HTR-8/SVneo (cell line): Measurements from ENCODE around the gene MAML3.
A peak's percentile ranks its signal among the peaks of the same experiment; 100 is the strongest.

Experiments
- DNase-seq: peaks from one replicate; pipeline ENCODE4 v3.0.0; 2011; ENCODE audit warnings: low spot score, mixed read lengths; ENCODE audit not compliant: insufficient read length
- FAIRE-seq: peaks from 2 replicates; lab custom pipeline; 2011; peaks lifted over from hg19 to GRCh38; lab: Jason Lieb, UNC

MAML3 gene

GRCh38 chr4:139889901-139890300 lies 264.1 kb downstream of the MAML3 start:
- FAIRE-seq: no peak
- DNase-seq: no peak

- FAIRE-seq: no peak
Measured at GRCh38 chr4:139889264-139889663, 264.7 kb downstream of the MAML3 start.

GRCh38 chr4:139887962-139888735 lies 265.8 kb downstream of the MAML3 start:
- no peak for FAIRE-seq
- no peak for DNase-seq

More at GRCh38 chr4:139889264-139889663, 264.7 kb downstream of the MAML3 start:
- DNase-seq: no peak

GRCh38 chr4:139887376-139887802 lies 266.6 kb downstream of the MAML3 start:
- FAIRE-seq (no peak), DNase-seq (no peak)

- FAIRE-seq (no peak), DNase-seq (no peak)
Measured at GRCh38 chr4:139886798-139887197, 267.2 kb downstream of the MAML3 start.

GRCh38 chr4:139884438-139884837 lies 269.5 kb downstream of the MAML3 start:
- no peak for DNase-seq
- no peak for FAIRE-seq

GRCh38 chr4:139880841-139881240 lies 273.1 kb downstream of the MAML3 start:
- DNase-seq (no peak), FAIRE-seq (no peak)

- no peak for DNase-seq
- no peak for FAIRE-seq
Measured at GRCh38 chr4:139878050-139878449, 275.9 kb downstream of the MAML3 start.

GRCh38 chr4:139876337-139876941 lies 277.5 kb downstream of the MAML3 start:
- no peak for DNase-seq
- FAIRE-seq: no peak

- DNase-seq (no peak), FAIRE-seq (no peak)
Measured at GRCh38 chr4:139875411-139875825, 278.6 kb downstream of the MAML3 start.

GRCh38 chr4:139873111-139873860 lies 280.7 kb downstream of the MAML3 start:
- FAIRE-seq: no peak

GRCh38 chr4:139872274-139872673 lies 281.7 kb downstream of the MAML3 start:
- peak; percentile 60 for DNase-seq
- no peak for FAIRE-seq

More at GRCh38 chr4:139873111-139873860, 280.7 kb downstream of the MAML3 start:
- DNase-seq: no peak

- no peak for FAIRE-seq
- no peak for DNase-seq
Measured at GRCh38 chr4:139869810-139870209, 284.2 kb downstream of the MAML3 start.

GRCh38 chr4:139866276-139866962 lies 287.6 kb downstream of the MAML3 start:
- DNase-seq (no peak), FAIRE-seq (no peak)

GRCh38 chr4:139865537-139865936 lies 288.4 kb downstream of the MAML3 start:
- FAIRE-seq: no peak
- no peak for DNase-seq

- FAIRE-seq (no peak), DNase-seq (no peak)
Measured at GRCh38 chr4:139863531-139863930, 290.5 kb downstream of the MAML3 start.

GRCh38 chr4:139861471-139861870 lies 292.5 kb downstream of the MAML3 start:
- FAIRE-seq (no peak), DNase-seq (no peak)

GRCh38 chr4:139860435-139861024 lies 293.5 kb downstream of the MAML3 start:
- FAIRE-seq (no peak), DNase-seq (no peak)

- FAIRE-seq (no peak), DNase-seq (no peak)
Measured at GRCh38 chr4:139859876-139860275, 294.1 kb downstream of the MAML3 start.
